ENCODE results near the gene MAST2. TPM values are rescaled to one million over a fixed set of nuclear protein-coding genes. Genes with fewer than 3 reads are reported as not detected.
A peak's percentile ranks its signal among the peaks of the same experiment; 100 is the strongest.

The MAST2 gene
- total RNA-seq, 6 experiments from 2014 or later: 27.8 to 40.7 (median 29.7) TPM

DNA sequence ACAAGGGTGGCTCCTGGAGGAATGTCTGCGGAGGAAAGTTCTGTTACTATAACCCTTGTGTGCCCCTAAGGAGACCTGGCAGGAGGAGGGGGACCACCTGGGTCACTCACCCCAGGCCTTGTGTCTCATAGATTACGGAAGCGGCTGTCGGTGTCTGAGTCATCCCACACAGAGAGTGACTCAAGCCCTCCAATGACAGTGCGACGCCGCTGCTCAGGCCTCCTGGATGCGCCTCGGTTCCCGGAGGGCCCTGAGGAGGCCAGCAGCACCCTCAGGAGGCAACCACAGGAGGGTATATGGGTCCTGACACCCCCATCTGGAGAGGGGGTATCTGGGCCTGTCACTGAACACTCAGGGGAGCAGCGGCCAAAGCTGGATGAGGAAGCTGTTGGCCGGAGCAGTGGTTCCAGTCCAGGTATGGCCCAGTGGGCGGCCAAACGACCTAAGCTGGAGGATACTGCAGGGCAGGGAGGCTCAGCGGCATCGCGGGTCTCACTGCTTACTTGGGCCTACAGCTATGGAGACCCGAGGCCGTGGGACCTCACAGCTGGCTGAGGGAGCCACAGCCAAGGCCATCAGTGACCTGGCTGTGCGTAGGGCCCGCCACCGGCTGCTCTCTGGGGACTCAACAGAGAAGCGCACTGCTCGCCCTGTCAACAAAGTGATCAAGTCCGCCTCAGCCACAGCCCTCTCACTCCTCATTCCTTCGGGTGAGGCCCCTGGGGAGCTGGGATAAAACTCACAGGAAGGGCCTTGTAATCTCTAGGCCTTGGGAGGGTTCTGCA is 227.7 kb downstream of the MAST2 start:
- no peak for DNase-seq
- H3K27me3 Mint-ChIP-seq (ENCODE audit: insufficient read depth): no peaks in the 10 kb centered on the region; the same call in 1 of the 2 replicates
- H3K9me3 Mint-ChIP-seq: no peaks in the 10 kb centered on the region
- H3K27ac Mint-ChIP-seq: peak overlapping the region; percentile 50
- H3K4me1 Mint-ChIP-seq (ENCODE audit: low read depth): 0 out of 2 replicates have a peak, but pooled peaks cover 6% of the 10 kb centered on the region
- no peak for TF ChIP-seq CTCF (IDR thresholded peaks at IDR 0.05)
- H3K36me3 Mint-ChIP-seq (ENCODE audit: low read depth): peaks cover 4% of the 10 kb centered on the region
- H3K4me3 Mint-ChIP-seq: no peak overlapping the region

DNA sequence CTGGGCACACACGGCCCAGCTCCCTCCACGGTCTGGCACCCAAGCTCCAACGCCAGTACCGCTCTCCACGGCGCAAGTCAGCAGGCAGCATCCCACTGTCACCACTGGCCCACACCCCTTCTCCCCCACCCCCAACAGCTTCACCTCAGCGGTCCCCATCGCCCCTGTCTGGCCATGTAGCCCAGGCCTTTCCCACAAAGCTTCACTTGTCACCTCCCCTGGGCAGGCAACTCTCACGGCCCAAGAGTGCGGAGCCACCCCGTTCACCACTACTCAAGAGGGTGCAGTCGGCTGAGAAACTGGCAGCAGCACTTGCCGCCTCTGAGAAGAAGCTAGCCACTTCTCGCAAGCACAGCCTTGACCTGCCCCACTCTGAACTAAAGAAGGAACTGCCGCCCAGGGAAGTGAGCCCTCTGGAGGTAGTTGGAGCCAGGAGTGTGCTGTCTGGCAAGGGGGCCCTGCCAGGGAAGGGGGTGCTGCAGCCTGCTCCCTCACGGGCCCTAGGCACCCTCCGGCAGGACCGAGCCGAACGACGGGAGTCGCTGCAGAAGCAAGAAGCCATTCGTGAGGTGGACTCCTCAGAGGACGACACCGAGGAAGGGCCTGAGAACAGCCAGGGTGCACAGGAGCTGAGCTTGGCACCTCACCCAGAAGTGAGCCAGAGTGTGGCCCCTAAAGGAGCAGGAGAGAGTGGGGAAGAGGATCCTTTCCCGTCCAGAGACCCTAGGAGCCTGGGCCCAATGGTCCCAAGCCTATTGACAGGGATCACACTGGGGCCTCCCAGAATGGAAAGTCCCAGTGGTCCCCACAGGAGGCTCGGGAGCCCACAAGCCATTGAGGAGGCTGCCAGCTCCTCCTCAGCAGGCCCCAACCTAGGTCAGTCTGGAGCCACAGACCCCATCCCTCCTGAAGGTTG is 231.4 kb downstream of the MAST2 start:
- Mint-ChIP-seq H3K4me1 (ENCODE audit: low read depth) (0 out of 2 replicates have a peak, but pooled peaks cover 6% of the 10 kb centered on the region), H3K27me3 (ENCODE audit: insufficient read depth) (no peaks in the 10 kb centered on the region; the same call in 1 of the 2 replicates), H3K36me3 (ENCODE audit: low read depth) (peaks cover 4% of the 10 kb centered on the region), H3K27ac (no peak overlapping the region), H3K9me3 (no peaks in the 10 kb centered on the region), H3K4me3 (no peak overlapping the region)
- TF ChIP-seq CTCF (IDR thresholded peaks at IDR 0.05): no peak
- no peak for DNase-seq

- no peaks in the 10 kb centered on the region; the same call in 1 of the 2 replicates for H3K27me3 Mint-ChIP-seq (ENCODE audit: insufficient read depth)
- H3K4me3 Mint-ChIP-seq: no peak overlapping the region
- H3K36me3 Mint-ChIP-seq (ENCODE audit: low read depth): no peaks in the 10 kb centered on the region; the same call in 1 of the 2 replicates
- peak; percentile 61 for DNase-seq
- peaks cover 7% of the 10 kb centered on the region; the same call in 1 of the 2 replicates for H3K4me1 Mint-ChIP-seq (ENCODE audit: low read depth)
- TF ChIP-seq CTCF (IDR thresholded peaks at IDR 0.05): peak; percentile 99
- no peak overlapping the region for H3K27ac Mint-ChIP-seq
- no peaks in the 10 kb centered on the region for H3K9me3 Mint-ChIP-seq
Observed at GRCh38 chr1:46036894-46037839, 233.8 kb downstream of the MAST2 start.

GRCh38 chr1:46039571-46040052 is 236.2 kb downstream of the MAST2 start:
- H3K27ac Mint-ChIP-seq: no peak overlapping the region
- H3K9me3 Mint-ChIP-seq: no peaks in the 10 kb centered on the region
- no peak for TF ChIP-seq CTCF (IDR thresholded peaks at IDR 0.05)
- 0 out of 2 replicates have a peak, but pooled peaks cover 4% of the 10 kb centered on the region for H3K36me3 Mint-ChIP-seq (ENCODE audit: low read depth)
- peaks cover 9% of the 10 kb centered on the region; the same call in 1 of the 2 replicates for H3K4me1 Mint-ChIP-seq (ENCODE audit: low read depth)
- H3K4me3 Mint-ChIP-seq: no peak overlapping the region
- H3K27me3 Mint-ChIP-seq (ENCODE audit: insufficient read depth): peaks cover 1% of the 10 kb centered on the region; the same call in 1 of the 2 replicates
- DNase-seq: peak; percentile 39

Measured in HFFc6 (cell line).